SHP77 treated with DMSO at 0.1 percent for 48 hours (cell line): ENCODE data around the gene IYD.
A peak's percentile ranks its signal among the peaks of the same experiment; 100 is the strongest.

Experiments used
- DNase-seq: peaks from one replicate; lab custom pipeline; 2025; lab: John Stamatoyannopoulos, UW

The IYD gene, protein sequence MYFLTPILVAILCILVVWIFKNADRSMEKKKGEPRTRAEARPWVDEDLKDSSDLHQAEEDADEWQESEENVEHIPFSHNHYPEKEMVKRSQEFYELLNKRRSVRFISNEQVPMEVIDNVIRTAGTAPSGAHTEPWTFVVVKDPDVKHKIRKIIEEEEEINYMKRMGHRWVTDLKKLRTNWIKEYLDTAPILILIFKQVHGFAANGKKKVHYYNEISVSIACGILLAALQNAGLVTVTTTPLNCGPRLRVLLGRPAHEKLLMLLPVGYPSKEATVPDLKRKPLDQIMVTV

DNA sequence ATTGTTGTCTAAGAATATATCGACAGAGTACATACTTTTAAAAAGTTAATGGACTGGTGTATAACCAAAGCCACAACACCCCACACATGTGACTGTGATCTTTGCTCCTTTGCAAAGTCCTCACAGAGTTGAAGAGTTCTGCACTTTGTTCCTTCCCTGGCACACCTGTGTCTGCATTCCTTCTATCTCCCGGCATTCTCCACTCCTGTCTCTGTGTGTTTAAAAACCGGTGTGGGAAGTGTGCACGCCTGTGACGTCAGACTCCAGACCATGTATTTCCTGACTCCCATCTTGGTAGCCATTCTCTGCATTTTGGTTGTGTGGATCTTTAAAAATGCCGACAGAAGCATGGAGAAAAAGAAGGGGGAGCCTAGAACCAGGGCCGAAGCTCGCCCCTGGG lies at the start of gene IYD:
Gene IYD, plus strand, starts transcription at position 251 of the 400 bp plus-strand sequence. Its CDS starts 20 bp downstream, at position 271.
- DNase-seq: no peak

DNA sequence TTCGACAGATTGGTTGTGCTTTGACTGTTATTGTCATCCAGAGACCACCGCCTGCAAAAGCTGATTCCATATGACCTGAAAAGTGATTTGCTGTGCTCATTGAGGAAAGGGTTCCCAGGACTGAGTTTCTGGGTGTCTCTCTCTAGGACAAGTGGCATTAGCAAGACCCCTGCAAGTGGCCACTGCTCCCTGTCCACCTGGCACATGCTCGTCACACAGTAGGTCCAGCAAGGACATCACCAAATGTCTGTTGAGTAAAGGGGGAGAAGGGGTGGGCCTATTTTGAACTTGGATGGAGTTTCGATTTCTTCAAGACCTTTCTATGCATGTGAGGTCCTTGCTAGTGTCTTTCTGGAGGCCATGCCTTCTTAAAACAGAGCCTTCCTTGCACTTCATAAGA lies 48.9 kb upstream of the IYD start:
- no peak for DNase-seq

DNA sequence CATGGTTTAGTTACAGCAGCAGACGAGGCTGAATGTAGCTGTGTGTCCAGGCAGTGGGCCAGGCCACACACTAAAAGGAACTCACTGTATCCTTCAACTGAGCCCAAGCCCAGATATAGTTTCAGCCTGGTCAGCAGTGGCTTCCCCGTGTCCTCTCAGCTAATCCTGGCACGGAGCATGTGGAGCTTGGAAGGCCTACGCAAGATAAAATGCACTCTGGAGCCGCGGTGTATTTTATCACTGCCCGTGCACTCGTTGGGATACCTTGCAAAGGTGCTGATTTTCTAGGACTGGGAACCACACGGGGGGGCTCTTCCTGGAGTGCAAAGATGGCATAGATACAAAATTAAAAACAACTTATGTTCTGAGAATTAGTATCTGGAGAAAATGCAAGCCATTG lies 48.4 kb upstream of the IYD start:
- DNase-seq: no peak

DNA sequence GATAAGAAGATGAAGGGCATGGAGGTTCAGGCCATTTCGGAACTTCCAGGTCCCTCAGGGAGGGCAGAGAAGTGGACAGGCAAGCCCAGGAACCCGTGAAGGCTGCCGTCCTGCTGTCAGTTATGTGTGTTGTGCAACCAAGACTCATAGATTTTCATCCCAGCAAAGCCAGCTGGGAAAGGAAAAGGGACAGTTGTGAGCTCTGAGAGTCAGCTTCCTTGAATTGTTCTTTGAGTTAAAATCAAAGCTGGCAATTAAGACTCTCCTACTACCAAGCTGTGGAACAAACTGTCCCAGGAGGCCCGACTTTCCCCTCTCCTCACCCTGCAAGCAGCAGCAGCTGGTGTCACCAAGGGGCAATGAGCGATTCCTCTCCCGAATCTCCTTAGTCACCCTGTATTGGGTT lies 46.3 kb upstream of the IYD start:
- DNase-seq: no peak

- no peak for DNase-seq
Measured at GRCh38 chr6:150323205-150323604, 45.6 kb upstream of the IYD start.

DNA sequence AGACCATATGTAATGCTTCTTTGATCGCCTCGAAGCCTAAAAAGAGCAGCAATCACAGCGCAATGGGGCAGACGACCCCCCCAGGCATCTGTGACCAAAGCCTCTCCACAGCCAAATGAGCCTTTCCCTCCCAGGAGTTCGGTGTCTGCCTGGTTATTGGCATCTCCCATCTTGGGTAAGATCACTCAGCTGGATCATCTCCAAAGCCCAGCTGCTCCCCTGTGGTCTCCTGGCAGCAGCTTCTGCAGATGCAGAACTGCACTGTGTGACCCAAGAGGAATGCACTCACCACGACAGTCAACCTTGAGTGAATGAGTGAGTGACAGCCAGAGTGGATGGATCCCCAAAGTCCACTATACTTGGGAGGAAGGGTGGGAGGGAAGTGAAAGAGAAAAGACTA lies 44.8 kb upstream of the IYD start:
- DNase-seq: no peak

DNA sequence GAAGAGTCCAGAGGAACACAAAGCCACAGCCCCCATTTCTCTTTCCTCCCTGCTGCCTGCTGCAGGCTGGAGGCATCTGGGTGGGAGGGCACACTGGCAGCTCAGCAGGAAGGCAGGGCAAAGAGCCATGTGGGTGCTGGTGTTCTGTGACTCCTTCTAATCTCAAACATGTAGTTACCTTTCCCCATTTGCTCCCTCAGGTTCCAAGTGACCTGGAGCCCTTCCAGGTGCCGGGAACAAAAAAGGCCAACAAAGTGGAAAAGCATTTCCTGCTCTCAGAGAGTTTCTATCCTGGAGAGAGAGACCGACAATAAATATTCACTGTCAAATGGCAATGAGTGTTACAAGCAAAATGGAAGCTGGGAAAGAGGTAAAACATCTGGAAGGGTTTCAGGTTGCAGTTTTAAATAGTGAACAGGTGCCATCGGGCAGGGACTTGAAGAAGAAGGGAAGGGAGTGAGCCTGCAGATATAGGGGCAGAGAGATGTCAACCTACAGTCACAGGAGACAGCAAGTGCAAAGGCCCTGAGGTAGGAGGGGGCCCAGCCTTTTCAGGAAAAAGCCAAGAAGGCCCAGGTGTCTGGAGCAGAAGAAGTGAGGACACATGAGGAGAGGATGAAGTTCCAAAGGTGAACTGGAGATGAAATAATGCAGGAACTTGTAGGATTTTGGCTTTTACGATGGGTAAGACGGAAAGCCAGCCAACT lies 43.6 kb upstream of the IYD start:
- DNase-seq: no peak

GRCh38 chr6:150327117-150327774 lies 41.6 kb upstream of the IYD start:
- DNase-seq: no peak

DNA sequence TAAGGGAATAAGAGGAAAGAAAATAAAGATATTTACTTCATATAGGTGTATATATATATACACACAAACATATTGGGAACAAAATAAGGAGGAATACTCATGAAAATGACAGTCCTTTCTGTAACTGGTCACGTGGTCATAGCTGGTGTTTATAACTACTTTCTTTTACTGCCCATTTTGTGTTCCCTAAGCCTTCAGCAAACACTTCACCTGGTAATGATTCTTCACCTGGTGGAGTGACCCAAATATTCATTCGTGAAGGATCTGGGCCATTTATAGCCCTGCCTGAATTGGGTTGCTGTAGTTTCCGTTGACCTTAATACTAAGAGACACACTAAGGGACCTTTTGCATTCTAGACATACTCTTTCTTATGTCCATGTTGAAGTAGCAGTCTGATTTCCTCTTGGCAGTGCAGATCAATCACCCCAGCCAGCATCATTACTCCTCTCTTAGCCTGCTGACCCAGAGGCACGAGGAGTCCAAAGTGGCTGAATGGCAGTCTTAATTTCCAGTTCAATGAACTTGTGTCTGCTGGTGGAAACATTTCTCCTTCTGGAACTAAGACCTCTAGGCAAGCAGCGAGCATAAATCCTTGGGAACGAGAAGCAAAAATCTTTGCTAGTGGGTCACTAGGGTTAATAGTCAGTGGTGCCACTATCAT lies 39.9 kb upstream of the IYD start:
- no peak for DNase-seq

DNA sequence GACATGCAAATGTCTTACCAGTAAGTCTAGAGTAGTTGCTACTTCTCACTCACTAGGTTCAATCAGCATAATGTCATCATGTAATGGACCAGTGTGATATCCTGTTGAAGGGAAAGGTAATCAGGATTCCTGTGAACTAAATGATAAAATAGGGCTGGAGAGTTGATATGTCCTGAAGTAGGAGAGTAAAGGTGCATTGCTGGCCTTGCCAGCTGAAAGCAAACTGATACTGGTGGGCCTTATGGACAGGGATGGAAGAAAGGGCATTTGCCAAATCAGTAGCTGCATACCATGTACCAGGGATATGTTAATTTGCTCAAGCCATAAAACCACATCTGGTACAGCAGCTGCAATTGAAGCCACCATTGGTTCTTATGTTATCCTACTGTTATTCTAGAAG lies 37.5 kb upstream of the IYD start:
- DNase-seq: no peak

DNA sequence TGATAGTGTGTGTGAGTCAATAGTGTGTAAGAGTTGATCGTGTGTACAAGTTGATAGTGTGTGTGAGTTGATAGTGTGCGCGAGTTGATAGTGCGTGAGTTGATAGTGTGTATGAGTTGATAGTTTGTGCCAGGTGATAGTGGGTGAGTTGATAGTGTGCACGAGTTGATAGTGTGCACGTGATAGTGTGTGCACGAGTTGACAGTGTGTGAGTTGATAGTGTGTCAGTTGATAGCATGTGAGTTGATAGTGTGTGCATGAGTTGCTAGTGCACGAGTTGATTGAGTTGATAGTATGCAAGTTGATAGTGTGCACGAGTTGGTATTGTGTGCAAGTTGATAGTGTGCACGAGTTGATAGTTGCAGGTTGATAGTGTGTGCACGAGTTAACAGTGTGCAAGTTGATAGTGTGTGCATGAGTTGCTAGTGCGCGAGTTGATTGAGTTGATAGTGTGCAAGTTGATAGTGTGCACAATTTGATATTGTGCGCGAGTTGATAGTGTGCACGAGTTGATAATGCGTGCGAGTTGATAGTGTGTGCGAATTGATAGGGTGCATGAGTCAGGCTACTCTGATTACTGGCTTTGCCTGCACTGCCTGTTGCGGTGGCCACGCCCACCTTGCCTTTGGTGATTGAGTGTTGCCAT lies 35.8 kb upstream of the IYD start:
- DNase-seq: no peak

- DNase-seq: no peak
Measured at GRCh38 chr6:150333585-150333941, 35.2 kb upstream of the IYD start.

GRCh38 chr6:150334790-150335783 lies 33.7 kb upstream of the IYD start:
- peak; percentile 29 for DNase-seq

DNA sequence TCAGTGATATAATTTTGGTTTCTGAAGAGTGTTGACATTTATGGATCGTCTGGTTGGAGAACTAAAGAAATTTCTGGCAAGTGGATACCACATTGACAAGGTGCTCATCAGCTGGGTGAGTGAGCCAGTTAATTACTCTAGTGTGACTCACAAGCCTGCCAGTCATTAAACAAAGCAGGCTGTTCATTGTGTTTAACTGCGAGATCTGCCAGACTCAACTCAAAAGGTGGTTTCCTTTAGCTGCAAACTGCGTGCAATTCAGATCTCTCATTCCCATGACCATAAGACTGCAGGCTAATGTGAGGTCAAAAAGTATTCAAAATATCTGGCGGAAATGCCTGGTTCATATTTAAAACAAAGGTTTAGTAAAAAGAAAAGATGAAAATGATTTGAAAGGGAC lies 32.5 kb upstream of the IYD start:
- peak; percentile 22 for DNase-seq

- DNase-seq: no peak
Measured at GRCh38 chr6:150336708-150337107, 32.1 kb upstream of the IYD start.

DNA sequence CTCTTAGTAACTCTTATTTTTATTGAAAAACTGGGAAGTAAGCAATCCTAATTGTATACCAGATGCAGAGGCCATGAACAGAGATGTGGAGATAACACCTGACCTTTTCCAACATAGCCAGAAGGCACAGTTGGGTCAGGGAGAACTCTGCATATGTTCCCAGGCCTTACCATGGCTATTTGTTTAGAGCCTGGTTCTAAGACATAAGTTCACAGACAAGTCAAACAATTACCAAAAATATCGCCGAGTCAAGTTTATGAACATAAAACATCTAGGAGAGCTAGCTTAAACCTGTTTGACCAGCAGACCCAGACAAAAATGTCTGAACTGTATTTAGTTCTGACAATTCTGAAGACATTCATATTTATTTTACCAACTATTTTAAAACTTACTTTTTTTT lies 26.7 kb upstream of the IYD start:
- no peak for DNase-seq

DNA sequence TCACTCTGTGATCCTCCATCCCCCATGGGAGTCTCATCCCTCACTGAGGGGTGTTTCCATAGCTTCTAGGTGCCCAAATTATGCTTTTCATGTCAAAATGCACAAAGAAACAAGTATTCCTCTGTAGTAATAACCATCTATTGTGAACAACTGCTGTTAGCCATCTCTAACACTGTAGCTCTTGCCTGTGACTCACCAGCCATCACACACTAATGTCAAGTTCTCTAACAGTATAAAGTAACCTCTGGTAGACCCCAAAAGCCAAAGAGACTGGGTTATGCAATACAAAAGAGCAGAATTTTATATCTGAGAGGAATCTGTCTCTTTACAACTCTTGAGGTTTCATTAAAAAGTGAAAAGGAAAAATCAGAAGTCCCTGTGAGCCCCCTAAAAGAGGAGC lies 25.4 kb upstream of the IYD start:
- no peak for DNase-seq

DNA sequence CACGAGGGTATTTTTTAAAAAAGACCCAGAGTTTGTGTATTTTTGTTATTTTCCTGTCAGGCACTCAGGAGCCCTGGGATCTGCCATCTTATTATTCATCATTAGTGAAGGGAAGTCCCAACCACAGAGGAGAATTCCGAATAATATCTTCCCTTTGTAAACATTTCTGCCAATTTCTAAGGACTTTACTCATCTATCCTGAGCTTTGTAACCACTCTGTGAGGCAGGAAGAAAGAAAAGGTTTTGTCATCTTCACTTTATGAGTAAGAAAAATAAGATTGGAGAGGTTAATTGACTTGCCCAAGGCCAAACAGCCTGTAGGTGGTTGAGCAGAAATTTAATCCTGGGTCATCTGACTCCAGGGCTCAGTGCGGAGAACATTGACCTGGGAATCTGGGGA lies 23.0 kb upstream of the IYD start:
- no peak for DNase-seq

DNA sequence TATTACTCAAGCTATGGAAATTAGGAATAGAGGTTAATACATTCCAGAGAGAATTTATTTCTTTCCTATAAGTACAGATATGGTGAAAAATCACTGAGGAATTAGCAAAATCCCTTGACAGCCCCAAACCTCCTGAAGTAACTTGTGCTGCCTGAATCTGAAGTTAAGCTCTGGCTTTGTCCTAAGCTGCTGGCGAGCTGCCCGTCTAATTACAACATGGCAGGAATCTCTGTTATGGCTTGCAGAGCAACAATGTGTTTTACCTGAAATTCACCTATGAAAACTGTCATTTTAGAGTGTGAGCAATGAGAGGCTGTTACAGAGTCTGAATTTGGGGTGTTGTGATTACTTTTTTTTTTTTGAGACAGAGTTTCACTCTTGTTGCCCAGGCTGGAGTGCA lies 22.5 kb upstream of the IYD start:
- DNase-seq: no peak

DNA sequence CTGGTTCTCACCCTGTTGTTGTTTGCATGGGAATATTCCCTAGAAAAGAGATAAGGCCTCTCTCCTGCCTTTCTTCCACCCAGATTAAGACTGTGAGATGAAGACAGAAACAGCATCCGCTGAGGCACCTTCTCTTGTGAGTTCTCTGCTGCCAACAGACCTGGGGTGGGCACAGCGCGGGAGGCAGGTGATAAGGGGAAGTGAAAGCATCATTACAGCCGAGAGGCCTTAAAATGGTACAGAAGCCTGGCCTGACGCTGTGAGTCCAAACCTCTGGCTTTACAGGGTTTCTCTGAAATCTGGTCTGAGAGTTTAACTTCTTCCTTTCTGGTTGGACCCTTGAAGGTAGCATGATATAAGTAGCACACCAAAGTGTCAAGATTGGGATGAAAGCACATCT lies 21.0 kb upstream of the IYD start:
- DNase-seq: no peak

GRCh38 chr6:150349546-150349945 lies 19.3 kb upstream of the IYD start:
- no peak for DNase-seq
